B cell (primary cell): ENCODE results near the gene KCNJ1. TPM values are rescaled to one million over a fixed set of nuclear protein-coding genes. Genes with fewer than 3 reads are reported as not detected.

Experiments used
- ATAC-seq: fragments of 200-7000 bp; cut with Tn5 transposase; one replicate; pipeline ENCODE4 v1.10.0; 2021; ENCODE audit warnings: low read depth, mild to moderate bottlenecking, moderate number of reproducible peaks, moderate library complexity
- CTCF ChIA-PET: fragments of 350-600 bp; sonication (Branson Sonifier 250); formaldehyde crosslinking; loops from one replicate; lab custom pipeline; 2021; ENCODE audit warnings: antibody characterized with exemption, inconsistent platforms; lab: Charles Lee
- POLR2A ChIA-PET: fragments of 350-600 bp; sonication (Branson Sonifier 250); formaldehyde crosslinking; loops from one replicate; lab custom pipeline; 2021; ENCODE audit warnings: antibody characterized with exemption; lab: Charles Lee
- DNase-seq: peaks from one replicate; pipeline ENCODE4 v3.0.0; 2013
- H2AFZ ChIP-seq: 2 replicates; pipeline ENCODE4 v1.6.1; 2012; ENCODE audit warnings: mild to moderate bottlenecking, low read depth, low read length; ENCODE audit not compliant: insufficient read depth, poor library complexity, severe bottlenecking
- H3K27ac ChIP-seq, 2 donors: 1 replicate in 1 of 2; 2 replicates in 1 of 2; pipeline ENCODE4 v1.5.1; 2012 to 2013; ENCODE audit warnings: low read length in 2 of 2, mild to moderate bottlenecking in 2 of 2, moderate library complexity in 1 of 2
- H3K27me3 ChIP-seq, 4 experiments: fragments of 200-600 bp in 1 of 4; sonication (generic) in 1 of 4; replicated peaks in 1 of 4; 1 replicate in 2 of 4; 2 replicates in 2 of 4; pipeline versions ENCODE4 v1.6.1 to v1.7.0; 2013 to 2016; ENCODE audit warnings: low read length in 3 of 4, mild to moderate bottlenecking in 2 of 4, mixed read lengths in 1 of 4, moderate library complexity in 1 of 4; ENCODE audit not compliant: insufficient read depth in 4 of 4, control insufficient read depth in 3 of 4; ENCODE audit errors: control extremely low read depth in 1 of 4
- H3K36me3 ChIP-seq, 2 experiments: replicated peaks in 1 of 2; 1 replicate in 1 of 2; 2 replicates in 1 of 2; pipeline versions ENCODE4 v1.6.1 to v1.7.1; 2013; ENCODE audit warnings: low read length in 1 of 2; ENCODE audit not compliant: insufficient read depth in 2 of 2, control insufficient read depth in 1 of 2; ENCODE audit errors: control extremely low read depth in 1 of 2, extremely low read depth in 1 of 2
- H3K4me1 ChIP-seq, 2 donors: fragments of 200-600 bp in 1 of 2; sonication (generic) in 1 of 2; 1 replicate in 1 of 2; 2 replicates in 1 of 2; pipeline versions ENCODE4 v1.5.1 to v1.6.1; 2013 to 2017; ENCODE audit warnings: low read length in 2 of 2; ENCODE audit not compliant: control insufficient read depth in 2 of 2, insufficient read depth in 2 of 2
- H3K4me2 ChIP-seq: replicated peaks from 2 replicates; pipeline ENCODE3; 2012; ENCODE audit warnings: mild to moderate bottlenecking, low read depth, low read length; ENCODE audit not compliant: poor library complexity, severe bottlenecking
- H3K4me3 ChIP-seq, 5 experiments: fragments of 200-600 bp in 1 of 5; sonication (generic) in 1 of 5; 1 replicate in 3 of 5; 2 replicates in 2 of 5; pipeline versions ENCODE4 v1.5.1 to v1.7.0; 2011 to 2016; ENCODE audit warnings: low read length in 4 of 5, mild to moderate bottlenecking in 4 of 5, low read depth in 2 of 5, control low read depth in 1 of 5, moderate library complexity in 1 of 5; ENCODE audit not compliant: insufficient read depth in 1 of 5; ENCODE audit errors: control extremely low read depth in 1 of 5, extremely low read depth in 1 of 5
- H3K79me2 ChIP-seq: fragments of 200-600 bp; sonication (generic); one replicate; pipeline ENCODE4 v1.6.0; 2016; ENCODE audit warnings: low read length; ENCODE audit not compliant: control insufficient read depth, insufficient read depth
- H3K9ac ChIP-seq: fragments of 200-600 bp; sonication (generic); 2 replicates; pipeline ENCODE4 v1.6.1; 2017; ENCODE audit warnings: mild to moderate bottlenecking, low read length, moderate library complexity
- H3K9me3 ChIP-seq, 3 donors: one replicate each; pipeline versions ENCODE4 v1.6.1 to v1.7.1; 2013; ENCODE audit warnings: low read length in 2 of 3; ENCODE audit not compliant: control insufficient read depth in 2 of 3, insufficient read depth in 1 of 3; ENCODE audit errors: control extremely low read depth in 1 of 3
- H4K20me1 ChIP-seq: 2 replicates; pipeline ENCODE4 v1.6.0; 2012; ENCODE audit warnings: mild to moderate bottlenecking, low read length; ENCODE audit not compliant: insufficient read depth, control insufficient read depth, poor library complexity, severe bottlenecking
- H3K27ac Mint-ChIP-seq: one replicate; pipeline ENCODE4 v1.8.0; 2021; ENCODE audit warnings: mixed read lengths
- H3K27me3 Mint-ChIP-seq: one replicate; pipeline ENCODE4 v1.8.0; 2021; ENCODE audit warnings: mixed read lengths
- H3K4me1 Mint-ChIP-seq: one replicate; pipeline ENCODE4 v1.8.0; 2021; ENCODE audit warnings: mixed read lengths
- H3K4me3 Mint-ChIP-seq: one replicate; pipeline ENCODE4 v1.8.0; 2021; ENCODE audit warnings: mixed read lengths
- H3K9me3 Mint-ChIP-seq: one replicate; pipeline ENCODE4 v1.8.0; 2022; ENCODE audit warnings: mixed read lengths; ENCODE audit not compliant: insufficient read depth
- CTCF ChIP-seq: fragments of 200-600 bp; IDR thresholded peaks from one replicate; pipeline ENCODE4 v1.8.0; 2022; ENCODE audit warnings: antibody characterized with exemption, mild to moderate bottlenecking
- EZH2 ChIP-seq: IDR thresholded peaks from 2 replicates; pipeline ENCODE4 v1.6.1; 2012; ENCODE audit warnings: borderline replicate concordance, low read depth, mild to moderate bottlenecking, moderate library complexity, low read length; ENCODE audit not compliant: insufficient read depth, poor library complexity, severe bottlenecking
- whole genome bisulfite sequencing: methylation state at CpG from one replicate; pipeline ENCODE4 v1.1.5; 2013; ENCODE audit warnings: missing lambda C conversion rate; ENCODE audit not compliant: insufficient coverage; 5-methylcytosine and 5-hydroxymethylcytosine counted together
- intact Hi-C: fragments of 100-400 bp; cut with micrococcal nuclease; formaldehyde crosslinking; loops from one replicate; pipeline ENCODE4 v1.10.0; 2022
- polyA plus RNA-seq: library from polyadenylated mRNA; depleted of rRNA; stranded (reverse); fragments of >200 nt; gene quantifications from 2 replicates; pipeline ENCODE4 v1.2.3, GENCODE V29; 2012
- total RNA-seq, 2 donors: library from RNA; stranded (reverse); fragments of 120-200 nt in 1 of 2; gene quantifications; 1 replicate in 1 of 2; 2 replicates in 1 of 2; pipeline versions ENCODE4 v1.2.3 to v1.2.4, GENCODE V29; 2013 to 2022

Gene KCNJ1
- total and polyA plus RNA-seq, 2 donors (not counting 1 experiment from before 2014, with no cell fraction given), result not detected

GRCh38 chr11:128874427-128874826, 7.3 kb upstream of the KCNJ1 start:
- Histone ChIP-seq H3K27me3 (peaks cover 0 to 17% (median 0%) of the 10 kb centered on the region in 4 experiments), H2AFZ (no peak overlapping the region), H4K20me1 (no peaks in the 10 kb centered on the region), H3K79me2 (no peaks in the 10 kb centered on the region), H3K9ac (no peak overlapping the region), H3K36me3 (no peaks in the 10 kb centered on the region), H3K4me1 (no peaks in the 10 kb centered on the region), H3K4me2 (no peak overlapping the region), H3K27ac (no peak overlapping the region), H3K4me3 (no peak overlapping the region), H3K9me3 (no peaks in the 10 kb centered on the region)
- H3K4me1 Mint-ChIP-seq, result no peaks in the 10 kb centered on the region
- H3K27me3 Mint-ChIP-seq, result peaks cover 53% of the 10 kb centered on the region
- POLR2A ChIA-PET, result no interaction called here
- H3K27ac Mint-ChIP-seq, result no peak overlapping the region
- CTCF ChIA-PET, result interaction anchor here (0.8 to 2.0 kb wide), 3 partner anchors 10 to 717 kb away, joined by 3 to 9 read pairs (median 6); no protein-coding TSS in a partner anchor
- ATAC-seq (no peak), DNase-seq (no peak)
- no peaks in the 10 kb centered on the region for H3K9me3 Mint-ChIP-seq
- no peak overlapping the region for H3K4me3 Mint-ChIP-seq
- WGBS, result 86% methylated on average over 2 of the region's 3 CpGs
- no peak for TF ChIP-seq CTCF
- TF ChIP-seq EZH2, result no peak
- intact Hi-C loops, result no loop called here

GRCh38 chr11:128872594-128872993, 5.5 kb upstream of the KCNJ1 start:
- intact Hi-C loops, result no loop called here
- no peaks in the 10 kb centered on the region for H3K9me3 ChIP-seq
- DNase-seq, result no peak
- peaks cover 40% of the 10 kb centered on the region for H3K27me3 Mint-ChIP-seq
- H3K4me1 Mint-ChIP-seq, result no peaks in the 10 kb centered on the region
- ChIA-PET POLR2A (no interaction called here), CTCF (interaction anchor here (1.1 kb wide), 1 partner anchor 61 kb away, joined by 3 read pairs; no protein-coding TSS in a partner anchor)
- no peaks in the 10 kb centered on the region for H3K36me3 ChIP-seq
- H3K9ac ChIP-seq, result no peak overlapping the region
- TF ChIP-seq CTCF (no peak), EZH2 (no peak)
- no peak overlapping the region for H3K27ac Mint-ChIP-seq
- H4K20me1 ChIP-seq, result no peaks in the 10 kb centered on the region
- WGBS, result 90% methylated on average over 3 of the region's 3 CpGs
- ATAC-seq, result no peak
- no peak overlapping the region for H3K4me3 ChIP-seq
- H3K27me3 ChIP-seq, result peaks cover 0 to 17% (median 0%) of the 10 kb centered on the region in 4 experiments
- no peak overlapping the region for H3K27ac ChIP-seq
- no peaks in the 10 kb centered on the region for H3K9me3 Mint-ChIP-seq
- H2AFZ ChIP-seq, result no peak overlapping the region
- no peak overlapping the region for H3K4me3 Mint-ChIP-seq
- no peaks in the 10 kb centered on the region for H3K79me2 ChIP-seq
- H3K4me2 ChIP-seq, result no peak overlapping the region
- no peaks in the 10 kb centered on the region for H3K4me1 ChIP-seq
